SW480 (cell line): ENCODE measurements around the gene UST.
"Not testable (repeated sequence)": the region's sequence is repeated elsewhere in the genome, so short reads cannot be mapped to it uniquely, and the experiment has no call there.

Source experiments
- DNase-seq: peaks from one replicate; pipeline ENCODE4 v3.0.0-alpha.2; 2016; ENCODE audit warnings: low spot score

Gene UST

DNA sequence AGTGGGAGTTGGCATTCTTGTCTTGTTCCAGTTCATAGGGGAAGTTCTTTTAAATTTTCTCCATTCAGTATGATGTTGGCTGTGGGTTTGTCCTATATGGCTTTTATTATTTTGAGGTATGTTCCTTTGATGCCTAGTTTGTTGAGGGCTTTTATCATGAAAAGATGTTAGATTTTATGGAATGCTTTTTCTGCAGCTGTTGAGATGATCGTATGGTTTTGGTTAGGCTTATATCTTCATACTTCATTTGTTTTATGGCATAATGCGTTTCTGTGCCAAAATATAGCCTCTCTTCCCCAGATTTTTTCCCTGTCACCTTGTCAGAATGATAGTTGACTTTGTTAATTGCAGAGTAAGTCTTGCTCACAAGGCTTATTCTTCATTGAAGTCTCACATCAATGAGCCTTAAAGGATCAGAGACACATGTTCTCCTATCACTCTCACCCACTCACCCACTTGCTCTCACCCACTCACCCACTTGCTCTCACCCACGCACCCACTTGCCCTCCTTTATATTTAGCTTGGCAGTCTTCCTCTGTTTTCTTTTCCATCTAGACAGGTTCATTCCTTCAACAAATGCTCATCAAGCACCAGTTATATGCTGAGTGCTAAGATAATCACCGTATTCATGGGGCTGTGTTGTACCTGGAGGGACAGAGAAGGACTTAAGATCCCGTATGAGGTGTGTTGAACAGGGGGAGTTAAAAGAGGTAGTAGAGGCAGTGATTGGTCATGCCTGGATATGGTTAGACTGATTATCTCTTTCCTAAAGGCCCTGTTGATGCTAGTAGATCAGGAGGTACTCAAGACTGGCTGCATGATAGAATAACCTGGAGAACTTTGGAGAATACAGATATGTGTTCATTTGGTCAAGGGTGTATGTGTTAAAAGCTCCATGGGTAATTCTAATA, 19.3 kb downstream of the UST start:
- no peak for DNase-seq

DNA sequence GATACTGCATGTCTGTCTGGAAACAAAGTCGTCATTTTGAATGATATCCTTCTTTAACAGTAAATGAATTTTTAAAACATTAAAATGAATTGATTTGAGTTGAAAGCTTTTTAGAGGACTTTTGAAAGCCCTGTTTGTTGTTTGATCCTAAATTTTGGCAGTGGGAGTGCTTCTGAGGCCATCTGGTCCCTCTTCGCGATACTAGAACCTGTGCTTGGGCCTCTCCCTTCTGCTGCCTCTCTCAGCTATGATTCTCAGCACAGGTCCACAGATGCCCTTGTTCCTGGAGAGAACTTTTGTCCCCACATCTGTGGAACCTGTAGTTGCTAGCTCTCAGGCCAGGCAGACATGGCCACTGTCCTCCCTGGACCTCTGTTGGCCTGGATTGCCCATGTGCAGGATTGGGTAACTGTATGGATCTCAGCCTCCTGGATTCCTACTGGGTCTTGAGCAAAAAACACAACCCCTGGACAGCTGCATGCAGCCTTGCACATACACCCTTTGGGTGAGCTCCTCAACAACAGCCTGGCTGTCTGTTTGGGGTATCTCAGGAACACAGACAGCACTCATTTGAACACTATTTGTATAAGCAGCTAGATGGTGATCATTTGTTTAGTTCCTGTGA, 21.9 kb downstream of the UST start:
- DNase-seq: no peak

DNA sequence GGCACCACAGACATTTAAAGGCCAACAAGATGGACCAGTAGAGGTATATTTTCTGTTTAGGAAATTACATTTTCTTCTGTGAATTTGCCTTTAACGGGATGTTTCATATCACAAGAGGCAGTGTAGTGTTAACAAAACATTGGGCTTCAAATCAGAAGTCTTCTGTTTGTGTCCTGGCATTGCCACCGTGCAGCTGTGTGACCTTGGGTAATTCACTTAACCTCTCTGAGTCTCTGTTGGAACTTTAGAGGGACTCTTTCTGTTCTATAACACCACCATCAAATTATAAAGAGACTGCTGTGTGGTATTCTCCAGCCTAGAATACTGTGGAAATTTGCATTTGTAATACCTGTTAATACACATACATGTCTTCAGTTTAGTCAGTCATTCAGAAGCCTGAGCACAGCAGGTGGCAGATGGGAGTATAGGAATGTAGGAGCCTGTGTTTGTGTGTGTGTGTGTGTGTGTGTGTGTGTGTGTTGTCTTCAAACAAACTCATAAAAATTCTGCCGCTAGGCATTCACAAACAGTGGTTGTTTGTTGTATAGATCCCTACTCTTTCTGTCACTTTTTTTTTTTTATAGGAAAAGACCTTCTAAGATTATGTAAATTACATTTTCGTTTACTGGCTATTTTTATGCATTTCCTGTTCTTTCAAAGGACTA, 22.6 kb downstream of the UST start:
- no peak for DNase-seq

DNA sequence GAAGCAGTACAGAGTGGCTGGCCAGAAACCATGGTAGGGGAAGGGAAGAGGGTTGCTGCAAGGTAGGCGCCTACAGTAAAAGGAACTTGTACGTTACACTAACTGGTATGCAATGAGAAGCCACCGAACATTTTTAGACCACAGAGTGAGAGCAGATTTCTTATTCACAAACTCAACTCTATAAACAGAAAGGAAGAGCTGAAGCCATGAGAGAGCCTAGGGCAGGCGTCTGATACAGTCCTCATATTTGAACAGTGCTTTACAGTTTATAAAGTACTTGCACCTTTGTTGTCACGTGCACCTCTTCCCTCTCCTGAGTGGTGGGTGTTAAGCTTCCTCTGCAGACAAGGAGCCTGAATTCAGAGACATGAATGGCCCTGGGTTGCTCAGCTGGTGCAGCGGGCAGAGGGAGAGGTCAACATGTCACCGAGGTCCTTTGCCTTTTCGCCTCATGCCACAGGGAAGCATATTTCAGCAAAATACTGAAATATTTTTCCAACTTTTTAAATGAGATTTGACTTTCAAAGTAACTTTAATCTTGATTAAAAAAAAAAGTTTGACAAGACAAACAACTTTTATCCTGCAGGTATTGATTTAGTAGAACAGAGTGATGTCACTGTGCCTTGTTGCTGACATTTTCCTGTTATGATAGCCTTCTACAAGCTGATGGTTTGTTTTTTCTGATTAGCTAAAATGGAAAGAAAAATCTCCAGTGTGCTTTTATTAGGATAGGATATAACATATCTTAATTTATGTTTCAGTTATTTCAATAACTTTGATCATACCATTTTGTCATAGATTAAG, 23.8 kb downstream of the UST start:
- no peak for DNase-seq

DNA sequence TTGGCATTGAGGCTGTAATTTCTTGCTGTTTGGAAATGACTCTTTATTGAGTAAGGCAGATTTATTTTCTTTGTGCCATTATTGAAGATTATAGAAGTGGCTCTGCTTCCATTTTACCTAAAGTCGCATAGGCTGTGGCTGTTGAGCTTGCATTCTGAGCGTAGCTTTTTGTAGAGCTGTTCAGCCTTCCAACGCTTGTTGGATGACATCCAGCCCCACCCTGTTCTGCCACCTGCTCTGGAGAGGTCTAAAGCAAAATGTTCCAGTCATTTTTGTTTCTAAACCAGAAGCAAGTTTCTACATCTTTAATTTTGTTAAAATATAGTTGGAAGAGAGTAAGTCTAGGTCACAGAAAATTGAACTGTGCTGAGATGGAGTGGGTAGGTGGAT, 24.4 kb downstream of the UST start:
- no peak for DNase-seq

DNA sequence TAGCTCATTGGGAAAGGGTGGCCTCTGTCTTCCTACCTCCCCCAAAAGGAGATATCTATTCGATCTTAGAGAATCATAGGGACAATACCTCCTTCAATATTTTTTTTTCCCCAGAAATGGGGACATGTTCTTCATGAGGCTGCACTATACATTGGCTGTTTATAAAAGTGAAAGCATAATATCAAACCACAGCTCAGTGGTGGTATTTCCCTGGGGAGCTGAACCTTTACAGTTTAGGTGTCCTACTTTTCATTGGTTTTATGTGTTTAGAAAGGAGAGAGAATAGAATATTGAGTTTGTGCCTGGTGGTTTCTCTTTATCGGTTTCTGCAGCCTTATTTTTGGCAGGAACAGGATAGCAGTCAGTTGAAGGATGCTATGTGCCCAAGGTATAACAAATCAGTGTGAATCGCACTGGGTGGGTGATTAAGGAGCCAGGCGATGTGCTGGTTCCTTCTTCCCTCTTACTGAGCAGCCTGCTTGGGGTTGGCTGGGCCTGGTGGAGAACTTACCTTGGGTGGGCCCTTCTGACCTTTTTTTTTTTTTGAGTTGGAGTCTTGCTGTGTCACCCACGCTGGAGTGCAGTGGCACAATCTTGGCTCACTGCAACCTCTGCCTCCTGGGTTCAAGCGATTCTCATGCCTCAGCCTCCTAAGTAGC, 25.2 kb downstream of the UST start:
- DNase-seq: no peak

DNA sequence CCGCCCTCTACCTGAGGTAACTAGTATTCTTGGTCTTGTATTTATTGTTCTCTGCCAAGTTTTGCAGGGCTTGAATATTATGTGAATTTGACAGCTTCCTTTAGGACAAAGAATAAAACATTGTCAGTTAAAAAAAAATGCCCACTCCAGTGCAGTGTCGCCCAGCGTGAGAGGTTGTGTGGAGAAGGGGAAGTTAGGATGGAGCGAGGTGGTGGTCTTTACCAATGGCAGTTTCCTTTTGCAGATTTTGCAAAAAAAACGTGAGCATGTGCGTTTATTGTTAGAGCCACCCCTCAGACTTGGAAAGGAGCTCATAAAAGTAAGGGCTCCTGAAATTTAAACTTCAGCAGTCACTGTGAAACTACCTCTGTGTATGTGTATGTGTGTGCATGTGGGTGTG, 28.3 kb downstream of the UST start:
- no peak for DNase-seq

DNA sequence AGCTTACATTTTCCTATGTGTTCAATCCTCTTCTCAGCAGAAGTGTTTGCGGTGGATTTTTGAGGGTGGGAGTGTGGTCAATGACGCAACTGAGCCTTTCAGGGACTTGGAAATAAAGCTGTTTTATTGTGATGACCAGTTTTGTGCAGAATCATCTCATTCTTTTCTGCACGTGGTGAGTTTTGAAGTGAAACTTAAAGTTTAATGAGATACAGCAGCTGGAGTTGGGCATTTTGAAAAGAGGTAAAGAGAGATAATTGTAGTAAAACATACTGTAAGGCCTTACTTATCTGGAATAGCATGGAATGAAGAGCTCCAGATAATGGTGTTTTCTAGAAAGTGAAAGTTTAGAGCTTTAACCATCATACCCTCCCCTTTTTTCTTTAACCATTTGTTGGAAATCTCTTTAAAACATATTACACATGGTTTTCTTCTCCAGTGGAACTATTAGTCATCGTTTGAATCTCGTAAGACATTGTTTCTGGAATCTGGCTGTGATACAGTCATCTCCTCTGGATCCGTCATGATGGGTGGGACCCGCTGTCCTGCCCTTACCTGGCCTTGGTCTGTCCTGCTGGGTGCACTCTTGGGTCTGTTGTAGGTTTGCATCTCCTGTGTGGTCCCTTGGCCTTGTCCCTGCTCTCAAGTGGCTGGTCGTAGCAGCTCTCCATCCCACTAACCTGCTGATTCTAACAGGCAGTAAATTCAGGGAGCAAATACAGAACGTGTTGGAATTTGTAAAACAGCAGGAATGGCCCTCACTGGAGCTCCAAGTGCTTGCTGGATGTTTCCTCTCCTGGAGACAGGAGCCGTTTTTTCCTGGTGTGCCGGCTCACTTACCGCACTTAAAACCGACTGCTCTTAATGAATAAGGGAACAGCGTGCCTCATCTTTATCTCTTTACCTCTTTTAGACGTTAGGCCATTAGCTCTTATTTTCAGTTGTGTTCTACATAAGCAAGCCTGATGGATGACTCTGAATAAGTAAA, 29.8 kb downstream of the UST start:
- no peak for DNase-seq

DNA sequence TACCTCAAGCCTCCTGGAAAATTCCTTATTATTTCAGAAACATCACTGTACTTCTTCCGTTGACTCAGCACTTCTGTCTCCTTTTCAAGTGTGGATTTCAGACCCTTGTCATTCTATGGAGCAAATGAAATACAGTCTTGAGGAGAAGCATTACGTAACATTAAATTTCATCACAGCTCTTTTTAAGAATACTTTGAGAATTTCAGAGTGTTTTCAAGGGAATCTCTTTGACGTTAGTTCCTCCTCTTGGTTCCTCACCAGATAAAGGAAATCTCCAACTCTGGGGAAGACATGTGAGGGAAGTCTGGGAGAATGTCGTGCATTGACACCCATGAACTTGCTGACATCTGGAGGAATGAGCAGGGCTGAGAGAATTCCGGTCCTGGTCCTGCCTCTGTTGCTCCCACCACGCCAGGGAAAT, 32.3 kb downstream of the UST start:
- DNase-seq: no peak

DNA sequence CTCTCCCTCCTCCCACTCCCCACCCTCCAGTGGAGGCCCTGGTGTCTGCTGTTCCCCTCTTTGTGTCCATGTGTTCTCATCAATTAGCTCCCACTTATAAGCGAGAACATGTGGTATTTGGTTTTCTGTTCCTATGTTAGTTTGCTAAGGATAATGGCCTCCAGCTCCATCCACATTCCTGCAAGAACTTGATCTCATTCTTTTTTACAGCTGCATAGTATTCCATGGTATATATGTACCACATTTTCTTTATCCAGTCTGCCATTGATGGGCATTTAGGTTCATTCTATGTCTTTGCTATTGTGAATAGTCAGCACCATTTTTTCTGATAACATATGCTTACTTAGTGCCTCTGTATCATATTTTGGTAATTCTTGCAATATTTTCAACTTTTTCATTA, 33.6 kb downstream of the UST start:
- not testable (repeated sequence) for DNase-seq

DNA sequence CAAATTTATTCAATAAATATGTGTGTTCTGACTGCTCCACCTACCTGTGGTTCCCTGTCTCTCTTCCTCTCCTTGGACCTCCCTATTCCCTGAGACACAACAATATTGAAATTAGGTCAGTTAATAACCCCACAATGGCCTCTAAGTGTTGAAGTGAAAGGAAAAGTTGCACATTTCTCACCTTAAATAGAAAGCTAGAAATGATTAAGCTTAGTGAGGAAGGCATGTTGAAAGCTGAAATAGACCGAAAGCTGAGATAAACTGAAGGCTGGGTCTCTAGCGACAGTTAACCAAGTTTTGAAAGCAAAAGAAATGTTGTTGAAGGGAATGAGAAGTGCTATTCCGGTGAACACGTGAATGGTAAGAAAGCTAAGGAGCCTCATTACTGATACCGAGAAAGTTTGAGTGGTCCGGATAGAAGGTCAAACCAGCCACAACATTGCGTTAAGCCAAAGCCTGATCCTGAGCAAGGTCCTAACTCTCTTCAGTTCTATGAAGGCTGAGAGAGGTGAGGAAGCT, 34.1 kb downstream of the UST start:
- no peak for DNase-seq

DNA sequence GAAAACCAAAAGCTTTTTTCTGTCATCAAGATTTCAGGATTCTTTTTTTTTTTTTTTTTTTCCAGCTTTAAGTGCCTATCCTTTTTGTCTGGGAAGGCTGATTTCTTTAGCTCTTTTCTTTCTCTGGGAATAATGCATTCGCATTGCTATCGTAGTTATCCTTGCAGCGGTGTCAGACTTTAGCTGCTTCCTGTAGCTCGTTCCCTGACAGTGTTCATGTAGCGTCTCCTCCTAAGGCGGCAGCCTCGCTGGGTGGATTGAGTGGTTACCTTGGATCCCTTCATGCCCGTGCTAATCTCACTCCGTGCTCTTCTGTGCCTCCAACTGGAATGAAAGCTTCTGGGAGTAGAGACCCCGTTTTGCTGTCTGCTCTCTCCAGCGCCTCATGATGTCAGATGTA, 43.1 kb downstream of the UST start:
- DNase-seq: no peak

DNA sequence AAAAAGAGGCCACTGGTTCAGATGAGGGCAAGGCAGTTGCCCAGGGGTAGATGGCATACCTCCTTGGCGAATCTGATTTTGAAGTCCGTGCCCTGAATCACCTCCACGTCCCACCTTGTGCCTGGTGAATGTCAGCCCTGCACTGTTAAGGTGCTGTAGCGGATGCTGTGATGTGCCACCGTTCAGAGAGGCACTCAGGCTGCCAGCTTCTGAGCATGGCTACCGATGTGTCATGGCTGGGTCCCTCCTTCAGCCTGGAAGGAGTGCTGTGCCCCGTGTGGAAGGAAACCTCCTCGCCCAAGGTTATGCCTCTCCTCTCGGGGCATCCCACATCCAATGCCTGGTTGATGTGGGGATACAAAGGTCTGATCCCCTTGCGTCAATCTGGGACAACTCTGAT, 43.6 kb downstream of the UST start:
- DNase-seq: no peak

DNA sequence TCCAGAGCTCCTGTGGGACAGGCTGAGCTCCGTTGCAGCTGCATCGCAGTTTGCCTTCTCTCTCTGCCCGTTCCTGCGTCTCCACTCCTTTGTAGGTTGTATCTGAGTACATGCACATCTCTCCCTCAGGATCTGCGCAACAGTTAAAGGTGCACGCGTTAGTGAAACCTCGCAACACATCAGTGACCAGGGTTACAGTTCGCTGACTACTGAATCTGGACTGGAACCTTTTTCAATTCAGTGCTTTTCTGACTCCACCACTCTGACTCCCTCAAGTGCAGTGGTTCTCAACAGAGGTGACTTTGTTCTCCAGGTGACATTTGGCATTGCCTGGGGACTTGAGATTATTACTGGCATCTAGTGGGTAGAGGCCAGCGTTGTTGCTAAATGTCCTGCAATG, 44.0 kb downstream of the UST start:
- no peak for DNase-seq

DNA sequence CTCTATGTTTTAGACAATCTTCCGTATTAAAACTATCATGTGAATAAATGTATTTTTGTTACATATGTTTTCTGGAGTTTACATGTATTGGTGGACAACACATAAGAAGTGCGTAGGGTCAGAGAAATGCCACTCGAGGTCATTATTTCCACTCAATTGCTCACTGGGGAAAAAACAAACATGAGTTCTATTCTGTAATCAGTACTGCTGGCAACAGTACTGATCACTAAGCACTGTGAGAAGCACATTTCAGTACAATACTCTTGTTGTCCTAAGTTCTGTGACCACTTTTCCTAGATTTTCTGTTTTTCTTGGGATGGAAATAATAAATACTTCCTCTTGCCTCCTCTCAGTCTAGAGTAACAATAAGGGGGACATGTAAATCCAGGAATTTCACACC, 44.5 kb downstream of the UST start:
- DNase-seq: no peak

DNA sequence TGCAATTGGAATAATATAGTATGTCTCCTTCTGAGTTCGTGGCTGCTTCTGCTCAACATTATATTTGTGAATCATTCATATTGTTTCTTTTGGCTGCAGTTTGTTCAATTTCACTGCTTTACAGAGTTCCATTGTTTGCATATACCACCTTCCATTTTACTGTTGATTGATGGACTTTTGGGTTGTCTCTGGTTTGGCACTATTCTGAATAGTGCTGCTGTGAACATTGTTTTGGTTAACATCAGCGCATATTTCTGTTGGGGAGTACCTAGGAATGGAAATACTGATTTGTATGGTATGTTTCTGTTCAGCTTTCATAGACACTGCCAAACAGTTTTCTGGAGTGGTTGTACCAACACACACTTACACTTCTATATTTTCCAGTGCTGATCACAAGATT, 46.9 kb downstream of the UST start:
- no peak for DNase-seq

DNA sequence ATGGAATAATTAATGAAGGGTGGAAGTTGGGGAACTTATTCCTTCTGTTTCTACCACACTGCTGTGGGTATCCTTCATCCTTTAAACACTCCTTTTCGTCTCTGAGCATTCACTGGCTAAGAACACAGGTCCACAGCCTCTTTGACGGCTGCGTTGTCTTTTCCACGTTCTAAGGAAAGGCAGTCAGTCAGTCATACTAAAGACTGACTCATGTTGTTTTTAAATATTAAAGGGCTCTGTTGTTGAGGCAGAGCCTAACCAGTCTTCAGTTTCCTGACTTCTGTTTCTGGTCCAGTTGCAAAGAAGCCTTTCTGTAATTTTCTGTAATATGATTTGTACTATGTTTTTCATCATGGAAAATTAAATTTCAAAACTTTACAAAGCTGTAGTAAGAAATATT, 48.0 kb downstream of the UST start:
- DNase-seq: no peak

DNA sequence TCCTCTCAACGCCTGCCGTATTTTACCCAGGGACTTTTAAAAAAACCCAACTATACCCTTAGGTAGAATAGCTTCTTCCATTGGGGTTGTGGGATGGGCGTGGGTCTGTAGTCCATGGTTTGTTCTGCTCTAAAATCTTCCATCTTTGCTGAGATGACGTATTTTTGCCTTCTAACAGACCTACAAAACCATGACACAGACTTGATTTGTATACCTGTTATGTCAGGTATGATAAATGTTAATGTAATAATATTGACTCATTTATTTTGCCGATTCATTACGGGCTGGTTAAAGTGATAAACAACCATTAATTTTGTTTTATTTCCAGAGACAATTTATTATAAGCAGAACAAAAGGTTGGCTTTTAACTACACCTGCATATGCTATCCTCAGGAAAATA, 48.7 kb downstream of the UST start:
- DNase-seq: no peak

DNA sequence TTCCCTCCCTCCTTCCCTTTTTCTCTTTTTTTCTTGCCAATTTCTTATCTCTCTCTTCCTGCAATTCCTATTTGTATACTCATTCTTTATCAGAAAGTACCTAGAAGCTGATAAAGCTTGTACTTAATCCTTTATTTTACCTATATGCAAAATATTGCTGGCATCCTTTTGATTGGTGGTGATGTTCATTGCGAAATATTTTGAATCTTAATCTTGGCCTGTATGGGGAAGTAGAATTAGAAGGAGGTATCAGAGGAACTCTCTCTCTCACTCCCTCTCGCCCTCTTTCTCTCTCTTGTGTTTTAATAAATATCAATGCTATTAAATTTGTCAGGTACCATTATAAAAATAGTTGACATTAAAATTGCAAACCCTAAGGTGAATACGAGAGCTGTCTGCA, 52.8 kb downstream of the UST start:
- no peak for DNase-seq

DNA sequence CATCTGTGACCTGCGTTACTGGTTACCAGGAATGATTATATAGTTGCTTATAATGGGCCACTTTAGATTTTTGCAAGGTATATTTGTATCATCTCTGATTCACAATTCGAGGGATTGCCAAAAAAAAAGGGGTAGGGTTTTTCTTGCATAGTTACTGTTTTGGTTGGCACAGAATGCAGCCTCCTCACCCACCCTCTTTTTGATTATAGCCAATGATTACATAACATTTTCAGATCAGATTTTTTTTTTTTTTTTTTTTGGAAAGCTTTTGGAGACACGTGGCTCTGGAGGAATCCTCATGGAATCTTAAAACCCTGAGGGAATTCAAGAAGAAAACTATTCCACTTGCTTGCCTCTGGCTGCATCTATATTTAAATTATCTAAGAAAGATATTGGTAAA, 53.7 kb downstream of the UST start:
- no peak for DNase-seq
